HL-60 (cell line): ENCODE results near the gene RHCG.

Experiments used
- DNase-seq, 2 experiments: peaks; one replicate each; pipeline ENCODE4 v3.0.0-alpha.2; 2010 to 2020; ENCODE audit warnings: low read depth in 1 of 2, low spot score in 1 of 2
- H3K27ac ChIP-seq: fragments of 250-450 bp; sonication (Bioruptor Pico); replicated peaks from 2 replicates; pipeline ENCODE4 v1.5.1; 2020; ENCODE audit warnings: mild to moderate bottlenecking, moderate library complexity
- H3K27me3 ChIP-seq: fragments of 250-450 bp; sonication (Bioruptor Pico); 2 replicates; pipeline ENCODE4 v1.5.1; 2021; ENCODE audit warnings: mild to moderate bottlenecking, moderate library complexity; ENCODE audit not compliant: insufficient read depth, poor library complexity, severe bottlenecking
- H3K4me3 ChIP-seq: replicated peaks from 2 replicates; pipeline ENCODE4 v1.5.1; 2011; ENCODE audit warnings: mild to moderate bottlenecking, control low read depth, low read length; ENCODE audit not compliant: insufficient read depth
- GABPA ChIP-seq: IDR thresholded peaks from 2 replicates; pipeline ENCODE4 v1.6.1; 2012; ENCODE audit warnings: low read depth
- POLR2AphosphoS5 ChIP-seq: IDR thresholded peaks from 2 replicates; pipeline ENCODE4 v1.6.1; 2012; ENCODE audit warnings: low read depth
- REST ChIP-seq: IDR thresholded peaks from 2 replicates; pipeline ENCODE4 v1.6.1; 2012; ENCODE audit warnings: low read depth; ENCODE audit not compliant: insufficient replicate concordance
- SPI1 ChIP-seq: IDR thresholded peaks from 2 replicates; pipeline ENCODE4 v1.6.1; 2012; ENCODE audit warnings: low read depth, mild to moderate bottlenecking, borderline replicate concordance
- TF ChIP-seq, protein P1 (sequence below): IDR thresholded peaks from one replicate; pipeline ENCODE4 v1.5.1; 2011; ENCODE audit warnings: low read length, control low read depth, inconsistent platforms; ENCODE audit not compliant: insufficient read depth

Gene RHCG

DNA sequence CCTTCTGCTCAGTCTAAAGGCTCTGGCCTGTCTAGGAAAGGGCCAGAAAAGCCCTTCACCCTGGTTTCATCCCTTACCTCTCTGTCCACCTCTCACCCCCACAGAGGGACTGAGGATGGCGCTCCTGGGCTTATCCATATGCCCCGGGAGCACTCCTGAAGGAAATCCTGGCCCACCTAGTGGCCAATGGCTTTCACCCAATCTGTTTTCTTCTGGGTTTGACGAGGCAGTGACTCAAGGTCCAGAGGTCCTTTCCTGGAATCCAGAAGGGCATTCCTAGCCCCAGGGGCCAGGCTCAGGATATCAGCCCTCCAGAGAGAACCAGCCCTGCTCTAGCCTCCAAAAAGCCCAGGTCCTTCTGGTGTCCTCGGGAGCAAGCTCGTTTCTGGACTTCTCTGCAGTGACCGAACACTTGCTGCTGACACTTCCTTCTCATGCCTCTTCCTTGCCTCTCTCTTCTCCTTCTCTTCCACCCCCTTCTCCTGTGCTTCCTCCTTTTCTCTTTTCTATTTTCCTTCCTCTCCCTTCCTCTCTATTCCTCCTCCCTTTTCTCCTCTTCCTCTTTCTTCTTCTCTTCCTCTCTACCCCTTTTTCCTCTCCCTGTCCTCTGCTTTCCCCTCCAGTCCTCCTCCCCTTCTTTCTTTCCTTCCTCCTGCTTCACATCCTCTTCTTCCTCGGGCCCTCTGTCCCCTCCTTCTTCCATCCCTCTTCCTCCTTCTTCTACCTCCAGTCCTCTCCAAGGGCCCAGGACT, 59.6 kb downstream of the RHCG start:
- Histone ChIP-seq H3K4me3 (no peak overlapping the region), H3K27ac (no peak overlapping the region), H3K27me3 (peaks cover 3% of the 10 kb centered on the region)
- TF ChIP-seq POLR2AphosphoS5 (no peak), GABPA (no peak), SPI1 (no peak), REST (no peak)
- TF ChIP-seq, protein P1, sequence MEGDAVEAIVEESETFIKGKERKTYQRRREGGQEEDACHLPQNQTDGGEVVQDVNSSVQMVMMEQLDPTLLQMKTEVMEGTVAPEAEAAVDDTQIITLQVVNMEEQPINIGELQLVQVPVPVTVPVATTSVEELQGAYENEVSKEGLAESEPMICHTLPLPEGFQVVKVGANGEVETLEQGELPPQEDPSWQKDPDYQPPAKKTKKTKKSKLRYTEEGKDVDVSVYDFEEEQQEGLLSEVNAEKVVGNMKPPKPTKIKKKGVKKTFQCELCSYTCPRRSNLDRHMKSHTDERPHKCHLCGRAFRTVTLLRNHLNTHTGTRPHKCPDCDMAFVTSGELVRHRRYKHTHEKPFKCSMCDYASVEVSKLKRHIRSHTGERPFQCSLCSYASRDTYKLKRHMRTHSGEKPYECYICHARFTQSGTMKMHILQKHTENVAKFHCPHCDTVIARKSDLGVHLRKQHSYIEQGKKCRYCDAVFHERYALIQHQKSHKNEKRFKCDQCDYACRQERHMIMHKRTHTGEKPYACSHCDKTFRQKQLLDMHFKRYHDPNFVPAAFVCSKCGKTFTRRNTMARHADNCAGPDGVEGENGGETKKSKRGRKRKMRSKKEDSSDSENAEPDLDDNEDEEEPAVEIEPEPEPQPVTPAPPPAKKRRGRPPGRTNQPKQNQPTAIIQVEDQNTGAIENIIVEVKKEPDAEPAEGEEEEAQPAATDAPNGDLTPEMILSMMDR: no peak
- no peak for DNase-seq

GRCh38 chr15:89435362-89435761, 61.0 kb downstream of the RHCG start:
- Histone ChIP-seq H3K27me3 (peaks cover 6% of the 10 kb centered on the region), H3K4me3 (no peak overlapping the region), H3K27ac (no peak overlapping the region)
- no peak for DNase-seq
- no peak for TF ChIP-seq REST
- TF ChIP-seq, protein P1: no peak
- TF ChIP-seq GABPA: no peak
- no peak for TF ChIP-seq SPI1
- no peak for TF ChIP-seq POLR2AphosphoS5

GRCh38 chr15:89433686-89434085, 62.7 kb downstream of the RHCG start:
- Histone ChIP-seq H3K27ac (no peak overlapping the region), H3K27me3 (peaks cover 6% of the 10 kb centered on the region), H3K4me3 (no peak overlapping the region)
- TF ChIP-seq REST (no peak), GABPA (no peak), POLR2AphosphoS5 (no peak), SPI1 (no peak)
- TF ChIP-seq, protein P1: no peak
- no peak for DNase-seq
